ENCODE measurements around the gene FXYD4. TPM values are rescaled to one million over a fixed set of nuclear protein-coding genes. Genes with fewer than 3 reads are reported as not detected.

FXYD4 gene
- total RNA-seq, 1 donor from 2014 or later: not detected

- no peak for DNase-seq (ENCODE audit: low read depth)
- H3K4me3 ChIP-seq (ENCODE audit: low read depth, low read length): no peak overlapping the region
- no peak for TF ChIP-seq CTCF (conservative IDR thresholded peaks at IDR 0.05; ENCODE audit: low read depth, low read length)
These were observed 4.1 kb downstream of the FXYD4 start for GRCh38 chr10:43375401-43376020.

DNA sequence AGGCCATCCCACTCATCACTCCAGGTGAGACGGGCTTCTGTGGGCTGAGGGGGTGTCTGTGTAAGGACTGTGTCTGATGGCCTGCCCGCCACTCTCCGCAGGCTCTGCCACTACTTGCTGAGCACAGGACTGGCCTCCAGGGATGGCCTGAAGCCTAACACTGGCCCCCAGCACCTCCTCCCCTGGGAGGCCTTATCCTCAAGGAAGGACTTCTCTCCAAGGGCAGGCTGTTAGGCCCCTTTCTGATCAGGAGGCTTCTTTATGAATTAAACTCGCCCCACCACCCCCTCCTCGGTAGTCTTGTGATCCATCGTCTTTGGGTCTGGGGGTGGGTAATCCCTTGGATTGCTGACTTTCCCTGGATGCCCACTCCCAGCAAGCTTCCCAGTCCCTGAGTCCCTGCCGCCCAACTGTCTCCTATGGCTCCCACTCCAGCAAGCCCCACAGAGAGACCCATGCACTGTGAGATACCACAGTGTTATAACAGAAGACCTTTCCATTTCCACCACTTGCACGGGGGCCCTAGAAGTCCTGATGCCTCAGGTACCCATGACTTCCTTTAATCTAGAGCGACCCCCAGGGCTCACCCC, 4.7 kb downstream of the FXYD4 start:
- no peak overlapping the region for H3K4me3 ChIP-seq (ENCODE audit: low read depth, low read length)
- TF ChIP-seq CTCF (conservative IDR thresholded peaks at IDR 0.05; ENCODE audit: low read depth, low read length): no peak
- DNase-seq (ENCODE audit: low read depth): no peak

DNA sequence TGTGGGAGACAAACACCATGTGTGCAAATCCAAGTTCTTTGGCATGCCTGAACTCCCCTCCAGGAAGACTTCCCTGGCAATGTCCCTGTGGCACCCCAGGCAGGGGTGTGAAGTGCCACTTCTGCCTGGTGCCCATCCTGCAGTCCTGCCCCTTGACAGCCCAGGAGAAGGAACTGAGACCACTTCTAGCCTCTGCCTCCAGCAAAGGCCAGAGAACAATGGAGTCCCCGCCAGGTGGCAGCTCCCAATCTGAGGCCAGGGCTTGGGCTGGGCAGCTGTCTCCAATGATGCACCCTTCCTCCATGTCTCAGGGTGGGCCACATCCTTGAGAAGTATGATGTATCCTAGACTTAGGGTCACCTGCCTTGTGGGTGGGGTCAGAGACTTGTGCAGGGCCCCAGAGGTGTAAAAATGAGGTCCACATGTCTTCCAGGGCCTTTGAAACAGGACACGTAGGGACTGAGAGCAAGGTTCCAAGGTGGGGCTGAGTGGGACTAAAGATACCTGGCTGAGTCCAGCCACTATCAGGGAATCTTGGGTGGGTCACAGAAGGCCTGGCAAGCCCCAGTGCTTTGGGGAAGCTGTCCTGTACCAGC, 5.5 kb downstream of the FXYD4 start:
- no peak for DNase-seq (ENCODE audit: low read depth)
- TF ChIP-seq CTCF (conservative IDR thresholded peaks at IDR 0.05; ENCODE audit: low read depth, low read length): no peak

DNA sequence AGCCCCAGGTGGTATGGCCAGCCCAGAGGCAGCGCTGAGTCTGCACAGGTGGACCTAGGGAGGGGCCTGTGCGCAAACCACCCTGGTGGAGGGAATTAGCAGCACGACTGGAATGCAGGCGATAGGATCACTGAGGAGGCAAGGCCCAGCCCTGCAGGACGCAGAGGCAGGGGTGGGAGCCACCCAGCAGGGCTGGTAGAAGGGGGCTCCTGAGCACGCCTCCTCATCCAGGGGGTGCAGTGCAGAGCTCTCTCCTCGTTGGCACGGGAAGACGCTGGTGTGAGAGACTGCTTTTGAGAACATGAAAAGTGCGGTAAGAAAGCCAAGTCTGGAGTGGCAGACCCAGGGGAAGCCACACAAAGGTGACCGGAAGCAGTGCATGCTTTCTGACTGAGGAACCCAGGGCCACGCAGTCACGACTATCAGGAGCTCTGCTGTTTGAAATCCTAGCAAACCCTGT, 6.0 kb downstream of the FXYD4 start:
- DNase-seq (ENCODE audit: low read depth): no peak
- H3K4me3 ChIP-seq (ENCODE audit: low read depth, low read length): no peak overlapping the region
- no peak for TF ChIP-seq CTCF (conservative IDR thresholded peaks at IDR 0.05; ENCODE audit: low read depth, low read length)

More for the DNA sequence above, 5.5 kb downstream of the FXYD4 start:
- H3K4me3 ChIP-seq (ENCODE audit: low read depth, low read length): no peak overlapping the region

GRCh38 chr10:43380610-43381222, 9.3 kb downstream of the FXYD4 start:
- TF ChIP-seq CTCF (conservative IDR thresholded peaks at IDR 0.05; ENCODE audit: low read depth, low read length): peak; percentile 9
- no peak for DNase-seq (ENCODE audit: low read depth)
- H3K4me3 ChIP-seq (ENCODE audit: low read depth, low read length): no peak overlapping the region

- H3K4me3 ChIP-seq (ENCODE audit: low read depth, low read length): no peak overlapping the region
- no peak for DNase-seq (ENCODE audit: low read depth)
- no peak for TF ChIP-seq CTCF (conservative IDR thresholded peaks at IDR 0.05; ENCODE audit: low read depth, low read length)
These were observed 12.0 kb downstream of the FXYD4 start for GRCh38 chr10:43383204-43383971.

Measured in epithelial cell of proximal tubule (primary cell).